Adrenal gland (tissue), 12 donors: ENCODE data around the gene CENPF. TPM values are rescaled to one million over a fixed set of nuclear protein-coding genes. Genes with fewer than 3 reads are reported as not detected.

ENCODE experiments used
- DNase-seq, 7 donors: peaks; one replicate each; pipeline ENCODE4 v3.0.0-alpha.2; 2019 to 2020
- H3K27ac ChIP-seq, 5 donors: fragments of 200-600 bp; sonication (generic) in 4 of 5; 1 replicate in 3 of 5; 2 replicates in 2 of 5; pipeline versions ENCODE4 v1.5.1 to v1.8.0; 2016 to 2020; ENCODE audit warnings: mild to moderate bottlenecking in 1 of 5
- H3K27me3 ChIP-seq: fragments of 200-600 bp; 2 replicates; pipeline ENCODE4 v1.8.0; 2021
- H3K36me3 ChIP-seq, 2 donors: fragments of 200-600 bp; replicated peaks in 1 of 2; 1 replicate in 1 of 2; 2 replicates in 1 of 2; pipeline versions ENCODE4 v1.5.1 to v1.8.0; 2018 to 2022
- H3K4me1 ChIP-seq, 2 donors: fragments of 200-600 bp; replicated peaks in 1 of 2; 1 replicate in 1 of 2; 2 replicates in 1 of 2; pipeline versions ENCODE4 v1.5.1 to v1.8.0; 2018 to 2021
- H3K4me3 ChIP-seq, 4 donors: fragments of 200-600 bp; sonication (generic) in 3 of 4; one replicate each; pipeline ENCODE4 v1.5.1; 2016 to 2018
- H3K9me3 ChIP-seq, 3 donors: fragments of 200-600 bp; sonication (generic) in 1 of 3; replicated peaks in 1 of 3; 1 replicate in 2 of 3; 2 replicates in 1 of 3; pipeline versions ENCODE4 v1.5.1 to v1.8.0; 2016 to 2021
- POLR2A ChIP-seq, 2 donors: fragments of 450-650 bp; IDR thresholded peaks; one replicate each; pipeline ENCODE4 v1.6.1; 2017; ENCODE audit warnings: antibody characterized with exemption in 2 of 2, mild to moderate bottlenecking in 2 of 2, moderate library complexity in 1 of 2
- WGBS, 4 donors: extraction: QIAGEN DNeasy Blood & Tissue Kit in 2 of 4; methylation state at CpG; one replicate each; pipeline versions ENCODE4 v1.1.5 to v1.1.7; 2013 to 2017; 5-methylcytosine and 5-hydroxymethylcytosine counted together
- intact Hi-C, 2 donors: fragments of 100-400 bp; cut with DNase I; formaldehyde crosslinking; loops; one replicate each; pipeline versions ENCODE4 v1.14.1 to v1.15.0; 2022 to 2023
- polyA plus RNA-seq, 3 donors: library from polyadenylated mRNA; stranded (reverse); fragments of 200-250 nt in 2 of 3; fragments of 350-450 nt in 1 of 3; fragmentation: Illumina TruSeq in 1 of 3; extraction: RNeasy Lipid Tissue Mini Kit (QIAGEN cat#74804) in 1 of 3; gene quantifications; one replicate each; pipeline ENCODE4 v1.2.3, GENCODE V29; 2013 to 2014
- total RNA-seq, 9 donors: library from RNA; depleted of rRNA in 4 of 9; stranded (reverse); fragments of >200 nt in 4 of 9; fragments of 120-200 nt in 1 of 9; fragmentation: NEBNext Ultra II Directional in 1 of 9; extraction: Animal tissue kit (Norgen Biotek cat#: 25700) in 1 of 9; gene quantifications; one replicate each; pipeline versions ENCODE4 v1.1.0 to v1.2.4, GENCODE V29; 2013 to 2023
- TF ChIP-seq, protein P1 (sequence below), 6 experiments: fragments of 450-650 bp in 4 of 6; fragments of 200-600 bp in 2 of 6; sonication (generic) in 1 of 6; IDR thresholded peaks; 1 replicate in 5 of 6; 2 replicates in 1 of 6; pipeline versions ENCODE4 v1.5.1 to v1.8.0; 2016 to 2021; ENCODE audit warnings: antibody characterized with exemption in 6 of 6, mild to moderate bottlenecking in 2 of 6, moderate library complexity in 1 of 6
- donor health status: healthy with polysubstance abuse.
- donor health status: Bipolar disorder and iron deficiency.
- donor health status: DM: yes; HTN: yes; CAD: no.
- donor health status: DM: no; HTN: no; CAD: no.
- donor health status: DM: no; HTN: no; CAD: no.
- donor health status: DM: yes; HTN: yes; CAD: no.

CENPF gene
- total and polyA plus RNA-seq, 12 donors: 0.48 to 36.2 (median 2.9) TPM

DNA sequence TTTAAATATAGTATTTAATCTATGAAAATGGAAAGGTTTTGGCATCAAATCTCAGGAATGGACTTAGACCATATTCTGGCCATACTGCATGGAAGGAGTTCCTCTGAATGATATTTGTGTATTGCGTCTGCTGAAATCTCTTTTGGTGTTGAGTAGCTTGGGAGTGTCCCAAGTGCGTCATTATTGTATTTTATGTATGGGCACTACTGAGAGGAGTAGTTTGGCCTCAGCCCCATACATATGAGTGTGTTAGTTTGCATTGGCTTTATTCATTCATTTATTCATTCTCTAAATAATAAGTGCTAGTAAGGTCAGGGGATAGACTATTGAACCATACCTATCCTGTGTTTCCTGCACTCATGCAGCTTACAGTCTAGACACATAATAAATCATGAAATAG is 46.6 kb downstream of the CENPF start:
- Histone ChIP-seq H3K4me3 (no peak overlapping the region), H3K36me3 (no peaks in the 10 kb centered on the region), H3K27ac (no peak overlapping the region), H3K9me3 (no peaks in the 10 kb centered on the region), H3K27me3 (no peaks in the 10 kb centered on the region), H3K4me1 (no peaks in the 10 kb centered on the region)
- TF ChIP-seq, protein P1, sequence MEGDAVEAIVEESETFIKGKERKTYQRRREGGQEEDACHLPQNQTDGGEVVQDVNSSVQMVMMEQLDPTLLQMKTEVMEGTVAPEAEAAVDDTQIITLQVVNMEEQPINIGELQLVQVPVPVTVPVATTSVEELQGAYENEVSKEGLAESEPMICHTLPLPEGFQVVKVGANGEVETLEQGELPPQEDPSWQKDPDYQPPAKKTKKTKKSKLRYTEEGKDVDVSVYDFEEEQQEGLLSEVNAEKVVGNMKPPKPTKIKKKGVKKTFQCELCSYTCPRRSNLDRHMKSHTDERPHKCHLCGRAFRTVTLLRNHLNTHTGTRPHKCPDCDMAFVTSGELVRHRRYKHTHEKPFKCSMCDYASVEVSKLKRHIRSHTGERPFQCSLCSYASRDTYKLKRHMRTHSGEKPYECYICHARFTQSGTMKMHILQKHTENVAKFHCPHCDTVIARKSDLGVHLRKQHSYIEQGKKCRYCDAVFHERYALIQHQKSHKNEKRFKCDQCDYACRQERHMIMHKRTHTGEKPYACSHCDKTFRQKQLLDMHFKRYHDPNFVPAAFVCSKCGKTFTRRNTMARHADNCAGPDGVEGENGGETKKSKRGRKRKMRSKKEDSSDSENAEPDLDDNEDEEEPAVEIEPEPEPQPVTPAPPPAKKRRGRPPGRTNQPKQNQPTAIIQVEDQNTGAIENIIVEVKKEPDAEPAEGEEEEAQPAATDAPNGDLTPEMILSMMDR (IDR thresholded peaks at IDR 0.05): no peak
- TF ChIP-seq POLR2A (IDR thresholded peaks at IDR 0.05): no peak
- WGBS, 4 donors: 95 to 100% (median 98%) methylated on average over 2 of the region's 2 CpGs
- DNase-seq: no peak
- intact Hi-C loops: no loop called here

GRCh38 chr1:214650664-214651063 is 47.7 kb downstream of the CENPF start:
- Histone ChIP-seq H3K27me3 (no peaks in the 10 kb centered on the region), H3K4me3 (no peak overlapping the region), H3K4me1 (no peaks in the 10 kb centered on the region), H3K27ac (no peak overlapping the region), H3K36me3 (no peaks in the 10 kb centered on the region), H3K9me3 (no peaks in the 10 kb centered on the region)
- no peak for TF ChIP-seq POLR2A (IDR thresholded peaks at IDR 0.05)
- TF ChIP-seq, protein P1 (IDR thresholded peaks at IDR 0.05): no peak
- DNase-seq: no peak
- WGBS, 4 donors: 77 to 96% (median 94%) methylated on average over 4 of the region's 4 CpGs
- intact Hi-C loops: no loop called here

- Histone ChIP-seq H3K4me3 (no peak overlapping the region), H3K27me3 (no peaks in the 10 kb centered on the region), H3K4me1 (peaks cover 0 to 26% of the 10 kb centered on the region in 2 donors), H3K36me3 (no peaks in the 10 kb centered on the region), H3K9me3 (no peaks in the 10 kb centered on the region), H3K27ac (no peak overlapping the region)
- DNase-seq: no peak
- 90 to 93% (median 91%) methylated on average over 2 of the region's 2 CpGs for WGBS, 4 donors
- TF ChIP-seq POLR2A (IDR thresholded peaks at IDR 0.05): no peak
- TF ChIP-seq, protein P1 (IDR thresholded peaks at IDR 0.05): no peak
- intact Hi-C loops: loop anchor here in 1 of 2 donors (5.0 kb wide), 1 partner anchor 865 kb away; no protein-coding TSS in a partner anchor
These were observed 54.3 kb downstream of the CENPF start for GRCh38 chr1:214657299-214657698.

- intact Hi-C loops: loop anchor here in 1 of 2 donors (5.0 kb wide), 1 partner anchor 864 kb away; no protein-coding TSS in a partner anchor
- no peak for DNase-seq
- Histone ChIP-seq H3K36me3 (no peaks in the 10 kb centered on the region), H3K4me3 (no peak overlapping the region), H3K27me3 (no peaks in the 10 kb centered on the region), H3K4me1 (peaks cover 0 to 29% of the 10 kb centered on the region in 2 donors), H3K27ac (no peak overlapping the region), H3K9me3 (no peaks in the 10 kb centered on the region)
- WGBS, 4 donors: 31 to 44% (median 38%) methylated on average over 1 of the region's 1 CpG
- no peak for TF ChIP-seq POLR2A (IDR thresholded peaks at IDR 0.05)
These were observed 55.2 kb downstream of the CENPF start for GRCh38 chr1:214658175-214658574.

- peak overlapping the region in 1 of 5 donors; percentile 1 for H3K27ac ChIP-seq
- no peaks in the 10 kb centered on the region for H3K9me3 ChIP-seq
- H3K27me3 ChIP-seq: no peaks in the 10 kb centered on the region
- peaks cover 0 to 29% of the 10 kb centered on the region in 2 donors for H3K4me1 ChIP-seq
- intact Hi-C loops: loop anchor here in 1 of 2 donors (5.0 kb wide), 1 partner anchor 864 kb away; no protein-coding TSS in a partner anchor
- 35 to 49% (median 43%) methylated on average over 9 of the region's 9 CpGs for WGBS, 4 donors
- peak overlapping the region in 1 of 4 donors; percentile 29 for H3K4me3 ChIP-seq
- TF ChIP-seq, protein P1 (IDR thresholded peaks at IDR 0.05): peak; percentile 29 to 64 (median 51)
- TF ChIP-seq POLR2A (IDR thresholded peaks at IDR 0.05): no peak
- no peaks in the 10 kb centered on the region for H3K36me3 ChIP-seq
- peak; percentile 41 to 68 (median 53) for DNase-seq
These were observed 55.8 kb downstream of the CENPF start for GRCh38 chr1:214658785-214659184.
